Kidney (tissue), 14 donors: ENCODE measurements around the gene RNF157. TPM values are rescaled to one million over a fixed set of nuclear protein-coding genes. Genes with fewer than 3 reads are reported as not detected.

Experiments used
- DNase-seq, 5 donors: peaks; one replicate each; pipeline ENCODE4 v3.0.0-alpha.2; 2013 to 2020
- FAIRE-seq: peaks from 2 replicates; lab custom pipeline; 2012; peaks lifted over from hg19 to GRCh38; lab: Jason Lieb, UNC
- H3K27ac ChIP-seq, 2 donors: one replicate each; pipeline ENCODE4 v1.7.0; 2013; ENCODE audit warnings: low read depth in 2 of 2, low read length in 2 of 2, inconsistent platforms in 1 of 2
- H3K27me3 ChIP-seq: one replicate; pipeline ENCODE4 v1.7.1; 2013; ENCODE audit warnings: low read length, inconsistent platforms; ENCODE audit not compliant: control insufficient read depth, insufficient read depth
- H3K36me3 ChIP-seq, 3 donors: one replicate each; pipeline versions ENCODE4 v1.7.0 to v1.7.1; 2013; ENCODE audit warnings: low read length in 3 of 3, control low read depth in 1 of 3, inconsistent platforms in 1 of 3; ENCODE audit not compliant: insufficient read depth in 3 of 3, control insufficient read depth in 2 of 3
- H3K4me1 ChIP-seq, 3 donors: one replicate each; pipeline versions ENCODE4 v1.7.0 to v1.7.1; 2013; ENCODE audit warnings: low read length in 3 of 3, inconsistent platforms in 1 of 3, low read depth in 1 of 3; ENCODE audit not compliant: control insufficient read depth in 2 of 3, insufficient read depth in 2 of 3
- H3K4me3 ChIP-seq, 3 donors: one replicate each; pipeline versions ENCODE4 v1.7.0 to v1.8.1; 2013; ENCODE audit warnings: low read length in 3 of 3, control low read depth in 1 of 3, inconsistent platforms in 1 of 3
- H3K9ac ChIP-seq, 3 donors: one replicate each; pipeline versions ENCODE4 v1.7.0 to v1.7.1; 2013; ENCODE audit warnings: low read length in 3 of 3, control low read depth in 1 of 3, inconsistent platforms in 1 of 3
- H3K9me3 ChIP-seq, 3 donors: one replicate each; pipeline versions ENCODE4 v1.7.0 to v1.7.1; 2013; ENCODE audit warnings: low read length in 3 of 3, control low read depth in 1 of 3, inconsistent platforms in 1 of 3; ENCODE audit not compliant: control insufficient read depth in 2 of 3, insufficient read depth in 1 of 3
- CTCF ChIP-seq: IDR thresholded peaks from 3 replicates; pipeline ENCODE4 v1.5.1; 2012; ENCODE audit warnings: mild to moderate bottlenecking, moderate library complexity, borderline replicate concordance; ENCODE audit not compliant: insufficient read depth; ENCODE audit errors: extremely low read depth
- intact Hi-C: fragments of 100-400 bp; cut with DNase I; formaldehyde crosslinking; loops from one replicate; pipeline ENCODE4 v1.11.1; 2022
- polyA plus RNA-seq: library from polyadenylated mRNA; stranded (reverse); fragments of 350-450 nt; fragmentation: Illumina TruSeq; extraction: RNeasy Lipid Tissue Mini Kit (QIAGEN cat#74804); gene quantifications from one replicate; pipeline ENCODE4 v1.2.3, GENCODE V29; 2014; ENCODE audit warnings: low read depth, low replicate concordance; ENCODE audit not compliant: insufficient read depth
- total RNA-seq: library from RNA; stranded (reverse); fragmentation: NEBNext Ultra II Directional; extraction: Animal tissue kit (Norgen Biotek cat#: 25700); gene quantifications from one replicate; pipeline ENCODE4 v1.2.1, GENCODE V29; 2021
- donor health status: control.
- donor health status: control.
- donor health status: control.
- donor health status: control.
- donor health status: control.
- donor health status: DM: yes; HTN: yes; CAD: no.
- donor health status: Normal renal cell carcinoma (clear cell type).

The RNF157 gene
- total and polyA plus RNA-seq, 2 donors from 2014 or later: 4.8 to 12.4 TPM

DNA sequence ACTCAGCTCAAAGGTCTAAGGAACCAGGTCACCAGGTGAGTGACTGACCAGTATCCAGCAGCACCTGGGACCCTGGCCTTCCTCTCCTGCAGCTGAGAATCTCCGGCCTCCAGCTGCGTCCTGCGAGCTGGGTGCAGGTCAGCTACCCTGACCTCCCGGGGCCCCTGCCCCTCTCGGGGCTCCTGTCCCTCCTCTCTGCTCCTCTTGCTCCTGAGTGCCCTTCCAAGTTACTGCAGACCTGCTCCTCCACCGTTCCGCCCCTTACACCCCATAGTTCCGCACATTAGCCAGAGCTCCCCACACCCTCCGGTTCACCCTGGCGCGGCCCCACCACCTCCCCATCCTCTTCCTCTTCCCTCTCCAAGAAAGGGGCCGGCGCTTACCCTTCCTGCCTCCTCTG is 109.8 kb downstream of the RNF157 start:
- DNase-seq: no peak
- no peak overlapping the region for H3K4me3 ChIP-seq
- H3K9me3 ChIP-seq: no peaks in the 10 kb centered on the region
- H3K27me3 ChIP-seq: peaks cover 4% of the 10 kb centered on the region
- no peak overlapping the region for H3K9ac ChIP-seq
- no peak for FAIRE-seq
- intact Hi-C loops: no loop called here
- H3K27ac ChIP-seq: no peak overlapping the region
- peaks cover 0 to 4% (median 0%) of the 10 kb centered on the region in 3 donors for H3K4me1 ChIP-seq
- no peak for TF ChIP-seq CTCF
- H3K36me3 ChIP-seq: no peaks in the 10 kb centered on the region

GRCh38 chr17:76125922-76126321 is 114.4 kb downstream of the RNF157 start:
- H3K27me3 ChIP-seq: no peaks in the 10 kb centered on the region
- H3K27ac ChIP-seq: no peak overlapping the region
- DNase-seq (no peak), FAIRE-seq (no peak)
- H3K9me3 ChIP-seq: no peaks in the 10 kb centered on the region
- peaks cover 0 to 6% (median 0%) of the 10 kb centered on the region in 3 donors for H3K4me1 ChIP-seq
- H3K4me3 ChIP-seq: no peak overlapping the region
- no peak overlapping the region for H3K9ac ChIP-seq
- TF ChIP-seq CTCF: no peak
- intact Hi-C loops: no loop called here
- H3K36me3 ChIP-seq: no peaks in the 10 kb centered on the region

DNA sequence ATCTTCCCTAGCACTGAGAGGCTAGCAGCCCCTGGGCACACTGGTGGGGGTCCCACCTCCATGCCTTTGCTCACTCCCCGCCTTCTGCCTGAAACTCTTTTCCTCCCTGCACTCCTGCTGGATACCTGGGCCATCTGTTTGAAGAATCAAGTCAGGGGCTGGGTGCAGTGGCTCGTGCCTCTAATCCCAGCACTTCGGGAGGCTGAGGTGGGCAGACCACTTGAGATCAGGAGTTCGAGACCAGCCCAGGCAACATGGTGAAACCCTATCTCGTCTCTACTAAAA is 115.0 kb downstream of the RNF157 start:
- H3K9ac ChIP-seq: no peak overlapping the region
- FAIRE-seq (no peak), DNase-seq (no peak)
- H3K4me1 ChIP-seq: peaks cover 0 to 6% (median 0%) of the 10 kb centered on the region in 3 donors
- no peak for TF ChIP-seq CTCF
- no peaks in the 10 kb centered on the region for H3K27me3 ChIP-seq
- intact Hi-C loops: no loop called here
- H3K27ac ChIP-seq: no peak overlapping the region
- no peaks in the 10 kb centered on the region for H3K9me3 ChIP-seq
- H3K36me3 ChIP-seq: no peaks in the 10 kb centered on the region
- no peak overlapping the region for H3K4me3 ChIP-seq
